Spinal cord (tissue), 10 donors: ENCODE data around the gene CRADD. TPM values are rescaled to one million over a fixed set of nuclear protein-coding genes. Genes with fewer than 3 reads are reported as not detected.

Experiments used
- DNase-seq, 6 donors: peaks; one replicate each; pipeline versions ENCODE4 v3.0.0 to v3.0.0-alpha.2; 2013 to 2015; ENCODE audit warnings: low spot score in 6 of 6, low read depth in 4 of 6
- H3K27ac ChIP-seq: one replicate; pipeline ENCODE4 v1.5.1; 2013; ENCODE audit warnings: low read depth, low read length, control low read depth
- H3K27me3 ChIP-seq: one replicate; pipeline ENCODE4 v1.6.1; 2013; ENCODE audit warnings: low read length; ENCODE audit not compliant: control insufficient read depth, insufficient read depth
- H3K36me3 ChIP-seq: one replicate; pipeline ENCODE4 v1.6.1; 2013; ENCODE audit warnings: low read length; ENCODE audit not compliant: control insufficient read depth, insufficient read depth
- H3K4me1 ChIP-seq: one replicate; pipeline ENCODE4 v1.6.1; 2013; ENCODE audit warnings: low read length; ENCODE audit not compliant: control insufficient read depth, insufficient read depth
- H3K4me3 ChIP-seq: one replicate; pipeline ENCODE4 v1.5.1; 2013; ENCODE audit warnings: low read depth, low read length, control low read depth
- H3K9me3 ChIP-seq: one replicate; pipeline ENCODE4 v1.6.1; 2013; ENCODE audit warnings: low read length; ENCODE audit not compliant: control insufficient read depth, insufficient read depth
- WGBS: methylation state at CpG from one replicate; pipeline ENCODE4 v1.1.5; 2013; ENCODE audit warnings: missing lambda C conversion rate; ENCODE audit not compliant: insufficient coverage; 5-methylcytosine and 5-hydroxymethylcytosine counted together
- polyA plus RNA-seq, 2 donors: library from polyadenylated mRNA; unstranded; fragments of 120-200 nt; gene quantifications; one replicate each; pipeline ENCODE4 v1.2.1, GENCODE V29; 2013; ENCODE audit not compliant: insufficient read length in 2 of 2
- total RNA-seq, 2 donors: library from RNA; depleted of rRNA in 1 of 2; stranded (reverse); fragments of 120-200 nt in 1 of 2; fragments of >200 nt in 1 of 2; gene quantifications; one replicate each; pipeline versions ENCODE4 v1.2.3 to v1.2.4, GENCODE V29; 2013 to 2014
- donor health status: healthy.

The CRADD gene
- total and polyA plus RNA-seq, 4 donors, result 11.2 to 19.9 (median 15.2) TPM

DNA sequence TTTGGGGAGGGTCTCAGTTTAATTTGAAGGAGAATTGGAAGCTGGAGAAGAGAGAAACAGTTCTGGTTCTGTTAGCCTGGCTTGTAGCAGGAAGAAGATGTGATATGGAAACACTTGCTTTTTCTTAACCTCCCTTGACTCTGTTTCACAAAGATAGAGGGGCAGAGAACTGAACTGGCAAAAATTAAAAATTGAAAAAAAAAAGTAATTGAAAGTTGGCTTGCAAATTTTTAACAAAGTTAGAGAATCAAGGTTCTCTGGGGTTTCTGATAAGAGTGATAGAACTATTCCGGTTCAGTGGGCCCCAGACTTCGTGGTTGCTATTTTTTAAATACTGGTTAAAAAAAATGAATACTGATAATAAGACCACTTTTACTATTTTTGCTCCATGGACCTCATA lies 2.8 kb downstream of the CRADD start:
- peaks cover 3% of the 10 kb centered on the region for H3K36me3 ChIP-seq
- no peaks in the 10 kb centered on the region for H3K9me3 ChIP-seq
- no CpG with 5 or more reads among the region's 2 CpGs for WGBS
- no peak overlapping the region for H3K27ac ChIP-seq
- no peak for DNase-seq
- no peaks in the 10 kb centered on the region for H3K27me3 ChIP-seq
- H3K4me3 ChIP-seq, result no peak overlapping the region
- peaks cover 11% of the 10 kb centered on the region for H3K4me1 ChIP-seq

DNA sequence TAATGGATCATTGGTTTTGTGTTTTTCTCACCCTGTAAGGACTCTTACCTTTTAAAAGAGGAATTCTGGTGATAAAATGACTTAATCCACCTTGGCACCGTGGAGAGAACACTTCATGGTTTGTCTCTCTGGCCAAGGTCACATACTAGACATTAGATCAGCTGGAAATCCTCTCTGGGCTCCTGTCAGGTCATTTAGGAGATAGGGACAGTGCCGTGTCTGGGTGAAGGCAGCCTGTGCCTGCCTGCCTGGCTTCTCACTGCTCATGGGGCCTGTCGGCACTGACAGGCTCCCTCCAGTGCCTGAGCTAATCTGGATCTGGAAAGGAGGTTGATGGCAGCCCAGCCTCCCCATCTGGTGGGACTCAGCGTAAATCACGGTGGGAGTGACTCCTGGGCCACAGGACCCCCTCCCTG lies 5.7 kb downstream of the CRADD start:
- Histone ChIP-seq H3K4me3 (no peak overlapping the region), H3K9me3 (no peaks in the 10 kb centered on the region), H3K27ac (no peak overlapping the region), H3K4me1 (peaks cover 8% of the 10 kb centered on the region), H3K36me3 (peaks cover 3% of the 10 kb centered on the region), H3K27me3 (no peaks in the 10 kb centered on the region)
- DNase-seq, result peak in 2 of 6 donors; percentile 18 to 44
- WGBS, result 44% methylated on average over 5 of the region's 5 CpGs

DNA sequence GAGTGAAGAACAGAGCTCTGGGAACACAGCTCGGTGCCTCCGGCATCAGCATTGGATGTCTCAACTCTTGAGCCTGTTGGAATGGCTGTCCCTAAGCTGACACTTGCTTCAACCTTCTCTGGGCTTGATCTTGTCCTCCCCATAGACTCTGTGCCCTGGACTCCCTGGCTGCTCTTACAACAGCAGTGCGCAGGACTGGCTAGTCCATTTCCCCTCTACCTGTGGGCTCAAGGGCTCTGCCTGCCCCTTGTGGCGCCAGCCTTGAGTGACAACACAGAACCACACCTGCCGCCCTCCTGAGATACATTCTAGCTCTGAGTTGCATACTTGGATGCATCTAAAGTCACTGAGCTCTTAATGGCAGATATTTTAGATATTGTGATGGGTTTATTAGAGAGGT lies 6.2 kb downstream of the CRADD start:
- WGBS, result 87% methylated on average over 4 of the region's 5 CpGs
- no peaks in the 10 kb centered on the region for H3K9me3 ChIP-seq
- no peak overlapping the region for H3K27ac ChIP-seq
- no peak overlapping the region for H3K4me3 ChIP-seq
- H3K36me3 ChIP-seq, result peaks cover 3% of the 10 kb centered on the region
- peaks cover 8% of the 10 kb centered on the region for H3K4me1 ChIP-seq
- H3K27me3 ChIP-seq, result no peaks in the 10 kb centered on the region
- no peak for DNase-seq

DNA sequence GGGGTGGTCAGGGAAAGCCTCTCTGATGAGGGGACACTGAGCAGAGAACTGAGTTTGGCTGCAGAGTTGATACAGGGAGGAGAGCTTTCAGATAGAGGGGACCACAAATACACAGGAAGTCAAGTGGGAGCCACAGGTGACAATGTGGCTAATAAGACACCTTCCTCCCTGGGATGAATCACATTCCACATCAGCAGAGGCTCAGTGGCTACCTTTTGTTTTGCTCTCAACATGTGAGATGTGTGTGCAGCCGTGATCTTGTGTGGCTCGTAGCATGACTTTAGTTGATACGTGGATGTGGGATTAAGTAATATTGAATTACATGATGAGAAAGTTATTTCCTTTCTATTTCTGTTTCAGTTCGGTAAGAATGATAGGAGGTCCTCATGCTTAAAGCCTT lies 7.5 kb downstream of the CRADD start:
- Histone ChIP-seq H3K4me3 (no peak overlapping the region), H3K9me3 (no peaks in the 10 kb centered on the region), H3K27me3 (no peaks in the 10 kb centered on the region), H3K4me1 (peaks cover 8% of the 10 kb centered on the region), H3K27ac (no peak overlapping the region), H3K36me3 (no peaks in the 10 kb centered on the region)
- DNase-seq, result no peak
- 93% methylated on average over 4 of the region's 4 CpGs for WGBS

DNA sequence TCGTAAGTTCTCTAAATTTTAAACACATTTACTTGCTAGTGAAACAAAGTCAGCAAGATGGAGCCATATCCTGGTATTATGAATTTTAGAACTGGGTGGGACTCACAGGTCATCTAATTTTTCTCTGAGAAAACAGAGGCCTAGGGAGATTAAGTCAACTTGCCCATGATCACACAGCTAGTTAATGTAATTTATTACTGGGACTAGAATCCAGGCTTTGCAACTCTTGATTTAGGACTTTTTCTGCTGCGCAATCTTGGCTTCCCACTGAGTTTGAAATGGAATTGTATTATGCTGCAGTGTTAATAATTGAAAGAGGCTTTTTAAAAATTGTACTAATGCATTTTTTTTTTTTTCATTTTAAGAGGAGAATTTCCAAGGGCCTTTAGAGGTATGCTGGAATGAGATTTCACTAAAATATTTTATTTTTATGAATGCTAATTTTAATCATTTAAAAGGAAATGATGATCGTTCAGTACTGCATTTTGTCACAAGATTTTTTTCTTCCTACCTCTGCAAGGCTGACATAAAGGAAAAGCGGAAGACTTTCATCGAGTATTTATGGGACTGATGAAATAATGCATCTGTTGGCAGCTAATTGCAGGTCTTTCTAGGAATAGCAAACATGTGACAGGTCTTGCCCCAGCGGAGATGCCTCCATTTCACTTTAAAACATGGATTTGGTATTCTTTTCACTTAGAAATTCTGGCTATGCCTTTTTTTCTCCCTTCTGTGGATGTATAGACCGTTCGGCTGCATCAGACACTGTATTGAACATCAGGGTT lies 9.6 kb downstream of the CRADD start:
- Histone ChIP-seq H3K4me1 (peaks cover 8% of the 10 kb centered on the region), H3K27ac (no peak overlapping the region), H3K36me3 (no peaks in the 10 kb centered on the region), H3K9me3 (no peaks in the 10 kb centered on the region), H3K27me3 (no peaks in the 10 kb centered on the region), H3K4me3 (no peak overlapping the region)
- WGBS, result 100% methylated on average over 1 of the region's 8 CpGs
- peak in 1 of 6 donors; percentile 82 for DNase-seq

DNA sequence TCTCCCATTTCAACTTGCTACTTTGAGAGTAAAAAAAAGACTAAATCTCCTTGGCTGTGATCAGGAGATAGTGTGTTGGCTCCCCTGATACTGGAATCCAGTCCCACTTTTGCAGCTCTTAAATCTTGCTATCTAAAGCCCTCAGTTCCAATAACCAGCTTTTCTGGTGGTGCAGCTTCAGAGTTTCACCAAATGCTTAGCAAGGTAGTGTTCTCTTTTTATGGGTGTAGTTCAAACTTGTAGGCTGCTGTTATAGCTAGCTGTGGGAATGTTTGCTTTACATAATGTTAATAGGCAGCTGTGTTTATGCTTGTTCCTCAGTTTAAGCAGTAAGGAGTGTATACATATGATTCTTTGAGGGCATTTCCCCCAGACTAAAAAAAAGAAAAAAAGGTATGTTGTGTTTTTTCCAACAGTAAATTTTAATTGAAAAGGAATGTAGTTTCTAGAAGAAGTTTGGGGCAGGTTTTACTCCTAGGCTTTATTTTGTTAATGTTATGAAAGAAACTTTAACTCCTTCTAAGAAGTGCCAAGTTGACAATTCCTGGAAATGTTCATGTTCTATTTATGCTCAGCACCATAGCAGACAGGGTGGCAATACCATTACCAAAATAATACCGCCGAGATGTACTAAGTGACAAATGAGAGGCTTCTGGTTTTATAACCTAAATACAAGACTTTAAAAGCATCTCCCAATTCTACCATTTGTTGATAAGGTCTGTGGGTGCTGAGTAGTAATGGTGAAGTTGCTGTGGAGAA lies 12.1 kb downstream of the CRADD start:
- H3K9me3 ChIP-seq, result peaks cover 5% of the 10 kb centered on the region
- H3K36me3 ChIP-seq, result no peaks in the 10 kb centered on the region
- no CpG with 5 or more reads among the region's 2 CpGs for WGBS
- DNase-seq, result no peak
- no peak overlapping the region for H3K27ac ChIP-seq
- H3K4me3 ChIP-seq, result no peak overlapping the region
- no peaks in the 10 kb centered on the region for H3K27me3 ChIP-seq
- no peaks in the 10 kb centered on the region for H3K4me1 ChIP-seq

DNA sequence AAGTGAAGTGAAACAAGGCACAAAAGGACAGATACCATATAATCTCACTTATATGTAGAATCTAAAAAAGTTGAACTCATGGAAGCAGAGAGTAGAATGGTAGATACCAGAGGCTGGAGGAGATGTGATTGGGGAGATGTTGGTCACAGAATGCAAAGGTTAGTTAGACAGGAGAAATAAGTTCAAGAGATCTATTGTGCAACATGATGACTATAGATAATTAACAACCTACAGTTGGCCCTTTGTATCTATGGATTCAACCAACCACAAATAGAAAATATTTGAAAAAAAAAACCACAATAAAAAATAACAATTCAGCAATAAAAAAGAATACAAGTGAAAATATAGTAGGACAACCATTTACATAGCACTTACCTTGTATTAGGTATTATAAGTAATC lies 19.3 kb downstream of the CRADD start:
- Histone ChIP-seq H3K4me3 (no peak overlapping the region), H3K4me1 (no peaks in the 10 kb centered on the region), H3K27ac (no peak overlapping the region), H3K27me3 (no peaks in the 10 kb centered on the region), H3K36me3 (no peaks in the 10 kb centered on the region), H3K9me3 (peaks cover 5% of the 10 kb centered on the region)
- DNase-seq, result no peak

DNA sequence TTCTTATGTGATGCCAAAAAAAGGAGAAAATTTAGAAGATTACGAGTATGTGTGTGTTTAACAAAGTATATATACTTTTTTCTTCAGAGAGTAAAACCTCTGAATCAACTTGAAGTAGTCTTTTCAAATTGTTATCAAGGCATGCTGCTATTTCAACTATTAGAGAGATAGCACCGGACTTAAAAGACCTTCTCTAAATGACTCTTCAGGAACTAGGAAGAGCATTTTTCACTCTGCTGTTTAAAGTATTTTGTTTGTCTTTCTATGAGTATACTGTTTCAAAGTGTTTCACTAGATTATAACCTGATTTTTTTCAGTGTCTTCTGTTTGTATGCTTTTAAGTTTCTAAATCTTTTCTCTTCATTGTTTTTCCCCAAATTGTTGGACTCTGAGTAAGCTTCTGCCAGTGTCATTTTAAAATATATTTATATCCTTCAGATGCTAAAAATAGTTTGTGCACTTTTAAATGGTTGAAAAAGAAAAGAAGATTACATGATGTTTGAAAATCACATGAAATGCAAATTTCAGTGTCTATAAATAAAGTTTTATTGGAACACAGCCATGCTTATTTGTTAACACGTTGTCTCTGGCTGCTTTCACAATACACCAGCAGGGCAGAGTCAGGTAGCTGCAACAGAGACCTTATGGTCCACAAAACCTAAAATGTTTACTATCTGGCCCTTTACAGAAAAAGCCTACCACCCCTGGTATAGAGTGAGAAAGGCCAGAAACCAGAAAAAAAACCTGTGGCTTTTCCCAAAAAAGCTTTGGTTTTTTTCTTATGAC lies 21.3 kb downstream of the CRADD start:
- WGBS, result 14% methylated on average over 1 of the region's 3 CpGs
- H3K27ac ChIP-seq, result no peak overlapping the region

DNA sequence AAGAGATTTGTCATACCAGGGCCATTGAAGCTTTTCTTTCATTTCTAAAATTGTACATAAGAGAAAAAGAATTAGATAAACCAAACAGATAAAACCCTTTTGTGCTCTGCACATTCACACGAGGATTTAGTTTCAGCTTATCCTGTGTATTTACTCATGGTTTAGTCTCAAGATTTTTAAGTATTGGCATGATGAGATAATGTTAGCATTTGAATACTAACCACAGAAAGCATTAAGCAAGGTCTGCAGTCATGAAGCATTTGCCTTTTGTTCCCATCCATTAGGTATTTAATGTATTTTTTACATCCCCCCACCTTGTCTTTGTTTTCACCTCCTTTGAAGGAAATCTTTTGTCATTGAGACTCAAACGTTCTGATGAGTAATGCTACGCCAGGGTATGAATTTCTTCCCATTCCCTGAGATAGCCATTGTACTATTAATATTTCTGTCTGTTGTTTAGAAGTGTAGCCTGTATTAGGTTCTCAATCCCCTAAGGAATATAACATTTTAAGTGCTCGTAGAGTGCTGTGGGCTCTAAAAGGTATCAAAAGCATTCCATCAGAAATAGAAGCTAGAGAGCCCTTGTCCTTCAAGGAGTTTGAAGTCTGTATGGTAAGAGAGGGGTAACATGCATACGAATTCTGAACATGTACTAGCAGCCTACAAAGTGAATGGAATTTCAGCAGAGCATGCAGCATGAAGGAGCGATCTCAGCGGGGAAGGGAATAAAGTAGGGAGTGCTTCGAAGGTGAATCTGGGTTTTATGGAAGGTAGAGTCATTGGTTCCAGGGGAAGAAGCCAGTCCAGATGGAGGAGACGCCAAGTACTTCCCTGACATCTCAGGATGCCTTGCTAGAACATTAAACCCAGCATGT lies 22.3 kb downstream of the CRADD start:
- H3K36me3 ChIP-seq, result no peaks in the 10 kb centered on the region
- 62% methylated on average over 5 of the region's 9 CpGs for WGBS
- H3K9me3 ChIP-seq, result no peaks in the 10 kb centered on the region
- no peak overlapping the region for H3K4me3 ChIP-seq
- H3K27ac ChIP-seq, result no peak overlapping the region
- H3K4me1 ChIP-seq, result no peaks in the 10 kb centered on the region
- DNase-seq, result peak in 1 of 6 donors; percentile 74
- no peaks in the 10 kb centered on the region for H3K27me3 ChIP-seq

More for the DNA sequence above, 21.3 kb downstream of the CRADD start:
- Histone ChIP-seq H3K4me3 (no peak overlapping the region), H3K27me3 (no peaks in the 10 kb centered on the region), H3K36me3 (no peaks in the 10 kb centered on the region), H3K9me3 (peaks cover under 1% of the 10 kb centered on the region), H3K4me1 (no peaks in the 10 kb centered on the region)
- DNase-seq, result no peak
